Neural crest cell (in vitro differentiated cells): ENCODE data around the gene ATP8A1. TPM values are rescaled to one million over a fixed set of nuclear protein-coding genes. Genes with fewer than 3 reads are reported as not detected.
A peak's percentile ranks its signal among the peaks of the same experiment; 100 is the strongest.

ENCODE experiments used
- DNase-seq: peaks from one replicate; pipeline ENCODE4 v3.0.0; 2021; ENCODE audit warnings: low read depth, mixed read lengths, low spot score
- H3K27ac Mint-ChIP-seq: one replicate; pipeline ENCODE4 v1.8.0; 2021; ENCODE audit warnings: mild to moderate bottlenecking, mixed read lengths; ENCODE audit not compliant: unreplicated experiment
- H3K27me3 Mint-ChIP-seq: 2 replicates; pipeline ENCODE4 v1.8.0; 2021; ENCODE audit warnings: low read depth, mild to moderate bottlenecking, mixed read lengths
- H3K36me3 Mint-ChIP-seq: 2 replicates; pipeline ENCODE4 v1.8.0; 2021; ENCODE audit warnings: low read depth, mild to moderate bottlenecking, mixed read lengths
- H3K4me1 Mint-ChIP-seq: 2 replicates; pipeline ENCODE4 v1.8.0; 2021; ENCODE audit warnings: mixed read lengths
- H3K4me3 Mint-ChIP-seq: one replicate; pipeline ENCODE4 v1.8.0; 2021; ENCODE audit warnings: mild to moderate bottlenecking, mixed read lengths
- H3K9me3 Mint-ChIP-seq: 2 replicates; pipeline ENCODE4 v1.8.0; 2021; ENCODE audit warnings: mixed read lengths
- total RNA-seq: library from RNA; stranded (reverse); gene quantifications from 2 replicates; pipeline ENCODE4 v1.2.1, GENCODE V29; 2021
- TF ChIP-seq, protein P1 (sequence below): fragments of 200-600 bp; sonication (generic); conservative IDR thresholded peaks from 2 replicates; pipeline ENCODE4 v1.5.0; 2021; ENCODE audit warnings: antibody characterized with exemption, mild to moderate bottlenecking

Gene ATP8A1
- total RNA-seq, 1 donor from 2014 or later, result 11.9 TPM

DNA sequence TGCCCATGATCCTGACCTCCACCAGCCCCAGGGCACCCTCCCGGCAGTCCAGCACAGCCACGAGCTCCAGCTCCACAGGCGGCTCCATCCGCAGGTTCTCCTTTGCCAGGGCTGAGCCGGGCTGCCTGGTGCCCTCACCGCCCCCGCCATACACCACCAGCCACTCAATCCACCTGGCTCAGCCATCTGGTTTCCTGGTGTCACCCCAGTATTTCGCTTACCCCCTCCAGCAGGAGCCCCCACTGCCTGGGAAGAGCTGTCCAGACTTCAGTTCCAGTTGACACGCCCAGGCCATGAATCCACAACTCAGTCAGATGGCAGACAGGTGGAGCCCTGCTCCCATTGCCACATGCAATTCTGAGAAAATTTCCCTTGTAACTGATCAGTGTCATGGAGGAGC, 255.7 kb downstream of the ATP8A1 start:
- Mint-ChIP-seq H3K27me3 (peaks cover 78% of the 10 kb centered on the region), H3K4me3 (peak overlapping the region; percentile 95), H3K9me3 (no peaks in the 10 kb centered on the region), H3K36me3 (no peaks in the 10 kb centered on the region), H3K4me1 (peaks cover 40% of the 10 kb centered on the region), H3K27ac (no peak overlapping the region)
- TF ChIP-seq, protein P1, sequence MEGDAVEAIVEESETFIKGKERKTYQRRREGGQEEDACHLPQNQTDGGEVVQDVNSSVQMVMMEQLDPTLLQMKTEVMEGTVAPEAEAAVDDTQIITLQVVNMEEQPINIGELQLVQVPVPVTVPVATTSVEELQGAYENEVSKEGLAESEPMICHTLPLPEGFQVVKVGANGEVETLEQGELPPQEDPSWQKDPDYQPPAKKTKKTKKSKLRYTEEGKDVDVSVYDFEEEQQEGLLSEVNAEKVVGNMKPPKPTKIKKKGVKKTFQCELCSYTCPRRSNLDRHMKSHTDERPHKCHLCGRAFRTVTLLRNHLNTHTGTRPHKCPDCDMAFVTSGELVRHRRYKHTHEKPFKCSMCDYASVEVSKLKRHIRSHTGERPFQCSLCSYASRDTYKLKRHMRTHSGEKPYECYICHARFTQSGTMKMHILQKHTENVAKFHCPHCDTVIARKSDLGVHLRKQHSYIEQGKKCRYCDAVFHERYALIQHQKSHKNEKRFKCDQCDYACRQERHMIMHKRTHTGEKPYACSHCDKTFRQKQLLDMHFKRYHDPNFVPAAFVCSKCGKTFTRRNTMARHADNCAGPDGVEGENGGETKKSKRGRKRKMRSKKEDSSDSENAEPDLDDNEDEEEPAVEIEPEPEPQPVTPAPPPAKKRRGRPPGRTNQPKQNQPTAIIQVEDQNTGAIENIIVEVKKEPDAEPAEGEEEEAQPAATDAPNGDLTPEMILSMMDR, result no peak
- no peak for DNase-seq

DNA sequence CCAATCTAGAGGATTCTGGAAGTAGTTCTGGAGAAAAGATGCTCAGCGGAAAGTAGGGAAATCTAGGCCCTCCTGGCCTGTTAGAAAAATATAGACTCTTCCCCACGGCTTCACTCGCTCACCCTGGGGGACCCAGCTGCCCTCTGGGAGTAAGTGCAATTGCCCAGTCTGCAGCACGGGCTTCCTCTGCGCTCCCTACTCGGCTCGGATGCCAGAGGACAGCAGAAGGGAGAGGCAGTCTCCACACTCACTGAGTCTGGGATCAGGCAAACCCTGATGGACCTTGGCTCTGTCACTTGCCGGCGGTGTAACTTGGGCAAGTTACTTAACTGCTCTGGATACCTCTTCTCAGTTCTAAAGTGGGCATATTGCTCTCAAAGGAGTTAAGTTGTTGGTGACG, 257.5 kb downstream of the ATP8A1 start:
- peak; percentile 2 for DNase-seq
- H3K9me3 Mint-ChIP-seq, result no peaks in the 10 kb centered on the region
- H3K36me3 Mint-ChIP-seq, result no peaks in the 10 kb centered on the region
- peaks cover 40% of the 10 kb centered on the region for H3K4me1 Mint-ChIP-seq
- no peak overlapping the region for H3K27ac Mint-ChIP-seq
- H3K4me3 Mint-ChIP-seq, result peak overlapping the region; percentile 95
- H3K27me3 Mint-ChIP-seq, result peaks cover 83% of the 10 kb centered on the region
- TF ChIP-seq, protein P1, result no peak

DNA sequence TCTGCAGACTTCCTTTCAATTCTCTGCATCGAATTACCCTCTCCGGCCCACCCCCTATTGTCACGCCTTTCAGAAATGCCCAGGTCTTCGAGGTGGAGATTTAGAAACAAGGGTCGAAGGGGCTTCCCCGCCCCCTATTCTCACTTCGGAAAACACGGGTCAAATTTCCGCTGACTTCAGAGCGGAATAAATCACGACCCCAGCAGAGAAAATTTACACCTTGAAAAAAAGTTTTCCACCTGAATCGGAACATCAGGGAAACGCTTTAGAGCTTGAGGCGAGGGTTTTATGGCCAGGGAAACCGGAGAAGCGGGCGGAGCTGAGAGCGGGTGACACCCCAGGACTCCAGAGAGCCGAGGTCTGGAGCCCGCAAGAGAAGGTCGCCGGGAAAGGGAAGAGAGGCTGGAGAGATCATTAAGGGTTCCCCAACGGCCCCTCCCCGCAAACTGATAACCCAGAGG, 258.0 kb downstream of the ATP8A1 start:
- Mint-ChIP-seq H3K4me3 (peak overlapping the region; percentile 95), H3K9me3 (no peaks in the 10 kb centered on the region), H3K36me3 (no peaks in the 10 kb centered on the region), H3K4me1 (peaks cover 38% of the 10 kb centered on the region), H3K27ac (no peak overlapping the region), H3K27me3 (peaks cover 83% of the 10 kb centered on the region)
- TF ChIP-seq, protein P1, result no peak
- no peak for DNase-seq

DNA sequence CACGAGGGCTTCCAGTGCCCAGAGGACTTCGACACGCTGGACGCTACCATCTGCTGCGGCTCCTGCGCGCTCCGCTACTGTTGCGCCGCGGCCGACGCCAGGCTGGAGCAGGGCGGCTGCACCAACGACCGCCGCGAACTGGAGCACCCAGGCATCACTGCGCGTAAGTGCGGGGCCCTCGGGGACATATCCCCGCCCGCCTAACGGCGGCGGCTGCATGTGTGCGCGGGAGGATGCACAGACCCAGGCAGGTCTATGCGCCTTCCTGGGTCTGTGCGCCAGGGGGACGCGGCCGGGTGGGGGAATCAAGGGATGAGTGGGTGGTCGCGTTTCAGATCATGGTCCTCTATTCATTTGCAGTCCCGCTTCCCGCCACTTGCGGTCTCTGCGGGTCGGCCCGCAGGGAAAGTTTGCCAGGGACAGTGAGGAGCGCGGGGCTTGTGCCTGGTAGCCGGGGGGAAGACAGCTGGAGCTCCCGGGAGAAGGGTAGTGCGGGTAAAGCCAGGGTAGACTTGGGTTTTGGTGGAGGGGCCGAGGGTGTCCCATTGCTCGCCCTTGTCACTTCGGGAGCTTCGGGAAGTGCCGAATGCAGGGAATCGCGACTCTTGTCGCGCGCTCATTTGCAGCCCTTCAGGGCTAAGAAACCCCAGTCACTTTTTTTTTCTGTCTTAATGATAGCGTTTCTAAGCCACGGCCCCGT, 258.6 kb downstream of the ATP8A1 start:
- Mint-ChIP-seq H3K4me1 (peaks cover 36% of the 10 kb centered on the region), H3K27ac (no peak overlapping the region), H3K4me3 (peak overlapping the region; percentile 95), H3K27me3 (peaks cover 84% of the 10 kb centered on the region), H3K9me3 (no peaks in the 10 kb centered on the region), H3K36me3 (no peaks in the 10 kb centered on the region)
- DNase-seq, result peak; percentile 55
- TF ChIP-seq, protein P1, result peak; percentile 46

DNA sequence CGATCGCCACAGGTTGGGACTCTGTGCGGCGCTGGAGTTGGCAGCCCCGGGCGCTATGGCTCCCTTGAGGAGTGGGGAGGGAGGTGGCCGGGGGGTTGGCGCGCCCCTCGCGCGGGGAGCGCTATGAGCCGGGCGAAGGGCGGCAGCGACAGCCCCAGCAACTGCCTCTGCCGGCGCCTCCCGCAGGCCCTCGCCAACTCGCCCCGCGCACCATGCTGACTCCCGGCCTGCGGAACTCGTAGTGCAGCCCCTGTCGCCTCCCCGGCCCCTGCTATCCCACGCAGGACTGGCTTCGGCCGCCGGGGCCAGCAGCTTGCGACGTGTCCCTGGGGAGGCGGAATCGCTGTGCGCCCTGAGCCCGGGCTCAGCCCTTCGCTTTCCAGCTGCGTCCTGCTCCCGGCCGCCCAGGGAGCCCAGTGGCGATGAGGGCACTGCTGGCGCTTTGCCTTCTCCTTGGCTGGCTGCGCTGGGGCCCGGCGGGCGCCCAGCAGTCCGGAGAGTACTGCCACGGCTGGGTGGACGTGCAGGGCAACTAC, 259.2 kb downstream of the ATP8A1 start:
- no peak overlapping the region for H3K27ac Mint-ChIP-seq
- H3K9me3 Mint-ChIP-seq, result no peaks in the 10 kb centered on the region
- H3K27me3 Mint-ChIP-seq, result peaks cover 82% of the 10 kb centered on the region
- peak overlapping the region; percentile 95 for H3K4me3 Mint-ChIP-seq
- peak; percentile 19 for DNase-seq
- no peaks in the 10 kb centered on the region for H3K36me3 Mint-ChIP-seq
- peaks cover 36% of the 10 kb centered on the region for H3K4me1 Mint-ChIP-seq
- TF ChIP-seq, protein P1, result no peak
